DMS79 (cell line): ENCODE measurements around the gene C1D.
"Not testable (repeated sequence)": the region's sequence is repeated elsewhere in the genome, so short reads cannot be mapped to it uniquely, and the experiment has no call there.

ENCODE experiments used
- DNase-seq: peaks from one replicate; lab custom pipeline; 2025; lab: John Stamatoyannopoulos, UW

C1D gene

GRCh38 chr2:68062680-68063387, at the start of gene C1D:
Gene C1D, minus strand, starts transcription at chr2:68063004. Its CDS starts 15,694 bp downstream, at chr2:68047310.
- DNase-seq: peak; percentile 63

GRCh38 chr2:68110102-68110501, 47.3 kb upstream of the C1D start:
- no peak for DNase-seq

GRCh38 chr2:68108120-68108519, 45.3 kb upstream of the C1D start:
- DNase-seq: no peak

DNA sequence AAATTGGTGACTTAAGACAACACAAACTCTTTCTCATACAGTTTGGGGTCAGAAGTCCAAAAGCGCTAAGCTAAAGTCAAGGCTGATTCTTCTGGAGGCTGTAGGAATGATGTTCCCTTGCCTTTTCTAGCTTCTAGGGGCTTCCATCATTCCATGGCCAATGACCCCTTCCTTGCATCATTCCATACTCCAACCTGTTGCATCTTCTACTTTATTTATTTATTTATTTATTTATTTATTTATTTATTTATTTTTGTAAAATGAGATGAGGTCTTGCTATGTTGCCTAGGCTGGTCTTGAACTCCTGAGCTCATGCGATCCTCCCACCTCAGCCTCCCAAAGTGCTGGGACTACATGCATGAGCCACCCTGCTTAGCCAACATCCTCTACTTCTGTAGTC, 44.7 kb upstream of the C1D start:
- DNase-seq: no peak

DNA sequence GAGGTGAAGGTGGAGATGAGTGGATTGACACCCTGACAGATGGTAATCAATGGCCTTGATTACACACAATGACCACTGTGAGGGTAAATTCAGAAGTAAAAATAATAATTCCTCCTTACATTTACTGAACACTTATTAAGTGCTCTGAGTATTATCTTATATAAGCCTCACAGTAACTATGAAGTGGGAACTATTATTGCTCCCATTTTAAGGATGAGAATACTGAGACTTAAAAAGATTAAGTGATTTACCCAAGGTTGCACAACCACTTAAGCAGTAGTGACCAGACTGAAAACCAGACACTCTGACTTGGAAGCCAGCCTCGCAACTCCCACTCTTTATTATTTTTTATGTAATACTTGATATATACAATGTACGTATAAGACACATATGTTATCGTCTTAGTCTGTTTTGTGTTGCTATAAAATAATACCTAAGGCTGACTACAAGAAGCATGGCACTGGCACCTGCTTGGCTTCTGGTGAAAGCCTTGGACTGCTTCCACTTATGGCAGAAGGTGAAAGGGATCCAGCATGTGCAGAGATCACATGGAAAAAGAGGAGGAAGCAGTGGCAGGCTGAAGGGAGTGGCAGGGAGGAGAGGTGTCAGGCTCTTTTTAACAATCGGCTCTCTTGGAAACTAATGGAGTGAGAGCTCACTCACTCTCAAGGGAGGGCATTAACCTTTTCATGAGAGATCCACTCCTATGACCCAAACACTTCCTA, 41.5 kb upstream of the C1D start:
- no peak for DNase-seq

DNA sequence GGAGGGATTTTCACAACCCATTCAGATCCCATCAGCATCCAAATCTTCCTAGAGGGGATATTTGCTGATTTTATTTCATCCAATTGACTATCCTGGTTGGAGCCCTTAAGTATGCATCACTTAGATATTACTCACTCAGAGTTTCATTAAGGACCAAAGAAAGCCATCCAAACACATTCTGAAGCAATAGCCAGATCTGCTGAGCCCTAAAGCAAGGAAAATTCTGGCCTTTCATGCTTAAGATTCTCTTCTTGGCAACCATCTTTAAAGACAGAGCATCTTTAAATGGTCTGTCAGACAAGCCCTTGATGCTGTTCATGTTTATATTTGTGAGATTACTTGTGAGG, 40.9 kb upstream of the C1D start:
- DNase-seq: no peak

- DNase-seq: no peak
These were observed 40.4 kb upstream of the C1D start for GRCh38 chr2:68103030-68103708.

GRCh38 chr2:68100189-68100588, 37.4 kb upstream of the C1D start:
- DNase-seq: no peak

DNA sequence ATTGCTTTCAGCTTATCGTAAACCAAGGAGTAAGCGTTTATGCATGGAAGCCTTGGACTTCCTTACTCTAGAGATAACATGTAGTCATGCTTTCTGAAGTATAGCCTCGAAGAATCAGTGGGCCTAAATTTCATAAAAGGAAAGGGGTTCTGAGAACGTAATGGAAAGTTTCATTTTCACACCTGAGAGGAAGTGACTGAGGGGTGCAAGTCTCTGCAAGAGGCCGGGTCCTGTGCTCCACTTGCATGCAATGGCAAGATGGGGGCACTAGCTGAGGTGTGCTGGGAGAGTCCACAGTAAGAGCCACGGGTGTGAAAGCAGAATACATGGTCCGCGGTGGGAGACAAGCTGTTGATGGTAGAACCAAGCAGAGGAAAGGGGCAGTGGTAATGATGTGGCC, 36.5 kb upstream of the C1D start:
- no peak for DNase-seq

DNA sequence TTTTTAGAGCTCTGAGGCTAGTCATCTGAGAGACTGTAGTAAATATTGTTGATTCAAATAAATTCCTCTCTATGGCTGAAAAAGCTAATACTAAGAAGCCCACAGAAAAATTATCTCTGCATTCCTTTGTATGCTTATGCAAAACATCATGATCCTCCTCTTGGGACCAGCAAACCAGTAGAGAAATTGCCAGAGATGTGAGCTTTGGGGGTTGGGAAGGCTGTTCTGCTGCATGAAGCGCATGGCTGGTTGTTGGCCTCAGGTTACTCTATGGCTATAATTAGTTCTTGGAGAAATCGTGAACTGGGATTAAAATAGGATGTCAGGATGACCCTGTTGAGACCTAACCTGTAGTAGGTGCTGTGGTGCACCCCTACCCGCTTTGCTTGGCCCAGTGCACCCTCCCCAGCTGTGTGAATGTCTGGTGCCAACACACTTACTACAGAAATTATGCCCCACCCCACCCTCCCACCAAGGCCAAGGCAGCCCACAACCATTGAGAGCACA, 35.5 kb upstream of the C1D start:
- no peak for DNase-seq

GRCh38 chr2:68094111-68094510, 31.3 kb upstream of the C1D start:
- no peak for DNase-seq

DNA sequence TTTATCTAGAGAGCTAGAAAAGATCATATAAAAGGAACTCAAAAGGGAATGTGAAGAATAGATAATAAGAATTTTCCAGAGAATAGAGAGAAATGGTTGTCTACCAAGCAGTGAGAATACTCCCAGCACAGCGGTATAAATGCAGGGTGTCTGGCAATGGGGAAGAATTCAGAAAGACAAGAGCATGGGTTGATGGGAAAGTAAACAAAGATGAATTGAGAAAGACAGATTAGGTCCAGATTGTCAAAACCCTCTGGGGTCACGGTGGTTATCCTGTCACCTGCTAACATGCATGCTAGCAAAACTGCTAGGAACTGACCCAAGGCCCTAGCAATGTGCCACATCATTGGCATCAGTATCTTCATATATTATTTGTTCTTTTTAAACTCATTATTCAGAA, 30.8 kb upstream of the C1D start:
- no peak for DNase-seq

DNA sequence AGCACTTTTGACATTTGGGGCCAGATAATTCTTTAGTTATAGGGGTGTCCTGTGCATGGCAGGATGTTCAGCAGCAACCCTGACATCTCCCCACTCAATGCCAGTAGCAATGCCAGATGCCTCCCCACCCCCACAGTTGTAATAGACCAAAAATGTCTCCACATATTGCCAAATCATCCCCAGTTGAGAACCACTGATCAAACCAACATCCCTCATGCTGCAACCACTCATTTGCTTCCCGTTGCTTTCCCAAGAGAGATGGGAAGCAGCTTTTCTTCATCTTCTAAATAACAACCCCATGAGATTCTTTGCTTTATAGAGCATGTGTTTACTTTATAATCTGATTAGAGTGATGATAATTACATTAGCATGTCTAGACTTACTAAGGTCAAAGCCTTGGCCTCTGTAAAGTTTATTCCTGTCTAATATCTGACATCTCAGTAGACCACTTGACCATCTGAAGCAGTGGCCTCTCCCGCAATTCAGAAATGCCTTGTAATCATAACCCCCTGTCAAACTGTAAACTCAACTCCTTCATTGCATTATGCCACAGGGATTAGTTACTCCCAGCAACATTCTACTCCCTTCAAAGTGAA, 28.7 kb upstream of the C1D start:
- DNase-seq: no peak

GRCh38 chr2:68089961-68090360, 27.2 kb upstream of the C1D start:
- no peak for DNase-seq

- no peak for DNase-seq
These were observed 26.1 kb upstream of the C1D start for GRCh38 chr2:68088940-68089339.

DNA sequence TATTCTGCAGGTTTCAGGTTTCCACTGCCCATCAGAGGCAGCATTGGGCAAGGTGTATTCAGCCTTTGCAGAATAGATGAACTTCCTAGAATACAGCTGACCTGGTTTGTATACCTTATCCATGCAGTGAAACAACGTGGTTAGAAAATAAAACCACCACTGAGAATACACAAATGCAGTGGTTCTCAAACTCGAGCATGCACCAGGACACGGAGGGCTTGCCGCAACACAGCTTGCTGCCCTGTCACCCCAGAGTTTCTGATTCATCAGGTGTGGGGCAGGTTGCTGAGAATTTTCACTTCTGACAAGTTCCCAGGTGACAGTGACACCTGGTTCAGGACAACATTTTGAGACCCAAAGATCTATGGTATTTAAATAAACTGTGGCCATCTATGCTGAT, 23.4 kb upstream of the C1D start:
- no peak for DNase-seq

DNA sequence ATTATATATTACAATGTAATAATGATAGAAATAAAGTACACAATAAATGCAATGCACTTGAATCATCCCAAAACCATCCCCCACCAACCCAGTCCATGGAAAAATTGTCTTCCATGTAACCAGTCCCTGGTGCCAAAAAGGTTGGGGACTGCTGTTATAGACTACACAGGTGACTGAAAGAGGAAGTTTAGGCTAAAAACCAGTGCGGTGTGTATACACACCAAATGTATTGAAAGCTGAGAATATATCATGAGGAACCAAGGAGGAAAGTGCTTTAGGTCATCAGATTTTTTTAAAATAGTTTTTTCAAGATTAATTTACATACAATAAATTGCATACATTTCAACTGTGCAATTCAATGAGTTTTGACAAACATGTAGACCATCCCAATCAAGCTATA, 20.5 kb upstream of the C1D start:
- no peak for DNase-seq

GRCh38 chr2:68074050-68074449, 11.2 kb upstream of the C1D start:
- DNase-seq: no peak

DNA sequence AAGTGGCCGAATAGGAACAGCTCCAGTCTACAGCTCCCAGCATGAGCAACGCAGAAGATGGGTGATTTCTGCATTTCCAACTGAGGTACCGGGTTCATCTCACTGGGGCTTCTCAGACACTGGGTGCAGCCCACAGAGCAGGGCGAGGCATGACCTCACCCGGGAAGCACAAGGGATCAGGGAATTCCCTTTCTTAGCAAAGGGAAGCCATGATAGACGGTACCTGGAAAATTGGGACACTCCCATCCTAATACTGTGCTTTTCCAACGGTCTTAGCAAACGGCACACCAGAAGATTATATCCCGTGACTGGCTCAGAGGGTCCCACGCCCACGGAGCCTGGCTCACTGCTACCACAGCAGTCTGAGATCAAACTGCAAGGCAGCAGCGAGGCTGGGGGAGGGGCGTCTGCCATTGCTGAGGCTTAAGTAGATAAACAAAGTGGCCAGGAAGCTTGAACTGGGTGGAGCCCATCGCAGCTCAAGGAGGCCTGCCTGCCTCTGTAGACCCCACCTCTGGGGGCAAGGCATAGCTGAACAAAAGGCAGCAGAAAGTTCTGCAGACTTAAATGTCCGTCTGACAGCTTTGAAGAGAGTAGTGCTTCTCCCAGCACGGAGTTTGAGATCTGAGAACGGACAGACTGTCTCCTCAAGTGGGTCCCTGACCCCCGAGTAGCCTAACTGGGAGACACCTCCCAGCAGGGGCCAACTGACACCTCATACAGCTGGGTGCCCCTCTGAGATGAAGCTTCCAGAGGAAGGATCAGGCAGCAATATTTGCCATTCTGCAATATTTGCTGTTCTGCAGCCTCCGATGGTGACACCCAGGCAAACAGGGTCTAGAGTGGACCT, 1.2 kb upstream of the C1D start:
- not testable (repeated sequence) for DNase-seq

- DNase-seq: no peak
These were observed 2.2 kb downstream of the C1D start for GRCh38 chr2:68060652-68061051.

GRCh38 chr2:68059784-68060525, 2.8 kb downstream of the C1D start:
- no peak for DNase-seq
